ENCODE measurements around the gene SHC2. TPM values are rescaled to one million over a fixed set of nuclear protein-coding genes. Genes with fewer than 3 reads are reported as not detected.

The SHC2 gene
- polyA plus RNA-seq, 1 of the 3 experiments (the other 2 are of a cell fraction) = 0.64 TPM

- DNase-seq = no peak
- H4K20me1 ChIP-seq (ENCODE audit: insufficient read depth) = no peaks in the 10 kb centered on the region
- no peaks in the 10 kb centered on the region for H3K9me3 ChIP-seq
- H3K4me1 ChIP-seq (ENCODE audit: control insufficient read depth in 1 of 2, insufficient read depth in 2 of 2, low read depth in 1 of 2, low read length in 1 of 2) = no peaks in the 10 kb centered on the region
- ChIA-PET POLR2A (no interaction called here), CTCF (no interaction called here)
- H3K79me2 ChIP-seq (ENCODE audit: insufficient read depth) = no peaks in the 10 kb centered on the region
- no peaks in the 10 kb centered on the region for H3K27me3 ChIP-seq (ENCODE audit: insufficient read depth)
- no peaks in the 10 kb centered on the region for H3K36me3 ChIP-seq (replicated peaks in 1 of 2; ENCODE audit: control insufficient read depth in 1 of 2, insufficient read depth in 2 of 2, low read length in 1 of 2)
- no peak for TF ChIP-seq REST (IDR thresholded peaks at IDR 0.05; ENCODE audit: low read depth, low read length)
- no peak for TF ChIP-seq SMC3 (IDR thresholded peaks at IDR 0.05; ENCODE audit: low read depth, low read length)
- no peak for TF ChIP-seq USF1 (IDR thresholded peaks at IDR 0.05; ENCODE audit: borderline replicate concordance, low read depth)
- TF ChIP-seq EP300 (IDR thresholded peaks at IDR 0.05; ENCODE audit: borderline replicate concordance in 1 of 2, low read depth in 1 of 2, low read length in 1 of 2) = no peak
- TF ChIP-seq CHD2 (IDR thresholded peaks at IDR 0.05; ENCODE audit: low read length, partially characterized antibody) = no peak
- TF ChIP-seq TEAD4 (IDR thresholded peaks at IDR 0.05; ENCODE audit: borderline replicate concordance, insufficient read depth) = no peak
- TF ChIP-seq RCOR1 (IDR thresholded peaks at IDR 0.05; ENCODE audit: low read length) = no peak
- TF ChIP-seq MXI1 (IDR thresholded peaks at IDR 0.05; ENCODE audit: low read depth, low read length) = no peak
- H2AFZ ChIP-seq (ENCODE audit: low read depth) = no peak overlapping the region
- no peak overlapping the region for H3K27ac ChIP-seq (ENCODE audit: low read depth in 2 of 2, low read length in 1 of 2)
- H3K9me2 ChIP-seq = no peaks in the 10 kb centered on the region
- H3K4me3 ChIP-seq (ENCODE audit: low read depth in 2 of 2, low read length in 1 of 2) = no peak overlapping the region
- no peak overlapping the region for H3K4me2 ChIP-seq
- 57% methylated on average over 7 of the region's 11 CpGs for WGBS (ENCODE audit: low lambda C conversion rate)
- no peak overlapping the region for H3K9ac ChIP-seq
- no peaks in the 10 kb centered on the region for H3F3A ChIP-seq (replicated peaks; ENCODE audit: insufficient read depth)
Observed at GRCh38 chr19:467554-467953, 6.7 kb upstream of the SHC2 start.

GRCh38 chr19:465056-465816 is 4.4 kb upstream of the SHC2 start:
- Histone ChIP-seq H3K4me3 (ENCODE audit: low read depth in 2 of 2, low read length in 1 of 2) (no peak overlapping the region), H3K79me2 (ENCODE audit: insufficient read depth) (no peaks in the 10 kb centered on the region), H3K36me3 (replicated peaks in 1 of 2; ENCODE audit: control insufficient read depth in 1 of 2, insufficient read depth in 2 of 2, low read length in 1 of 2) (no peaks in the 10 kb centered on the region), H3K4me1 (ENCODE audit: control insufficient read depth in 1 of 2, insufficient read depth in 2 of 2, low read depth in 1 of 2, low read length in 1 of 2) (peaks cover 0 to 5% of the 10 kb centered on the region in 2 experiments; a peak in 1 of 4 replicates), H3F3A (replicated peaks; ENCODE audit: insufficient read depth) (no peaks in the 10 kb centered on the region), H3K9me3 (no peaks in the 10 kb centered on the region), H2AFZ (ENCODE audit: low read depth) (no peak overlapping the region), H3K9me2 (no peaks in the 10 kb centered on the region), H3K27ac (ENCODE audit: low read depth in 2 of 2, low read length in 1 of 2) (no peak overlapping the region), H4K20me1 (ENCODE audit: insufficient read depth) (no peaks in the 10 kb centered on the region), H3K4me2 (no peak overlapping the region), H3K9ac (no peak overlapping the region), H3K27me3 (ENCODE audit: insufficient read depth) (peaks cover 12% of the 10 kb centered on the region; the same call in 1 of the 2 replicates)
- CTCF ChIA-PET = no interaction called here
- TF ChIP-seq FOXM1 (IDR thresholded peaks at IDR 0.05; ENCODE audit: low read depth) = no peak
- no peak for TF ChIP-seq RCOR1 (IDR thresholded peaks at IDR 0.05; ENCODE audit: low read length)
- TF ChIP-seq PBX3 (IDR thresholded peaks at IDR 0.05) = no peak
- TF ChIP-seq TAF1 (IDR thresholded peaks at IDR 0.05; ENCODE audit: borderline replicate concordance, low read depth, low read length) = no peak
- TF ChIP-seq GABPA (IDR thresholded peaks at IDR 0.05; ENCODE audit: low read depth) = no peak
- no peak for TF ChIP-seq USF2 (IDR thresholded peaks at IDR 0.05; ENCODE audit: borderline replicate concordance, low read depth, low read length)
- DNase-seq = no peak
- POLR2A ChIA-PET = no interaction called here
- 58% methylated on average over 3 of the region's 3 CpGs for WGBS (ENCODE audit: low lambda C conversion rate)
